Lower leg skin (tissue), 4 donors: ENCODE measurements around the gene SLC6A13. TPM values are rescaled to one million over a fixed set of nuclear protein-coding genes. Genes with fewer than 3 reads are reported as not detected.

Source experiments
- DNase-seq, 2 donors: peaks; one replicate each; pipeline ENCODE4 v3.0.0-alpha.2; 2019; ENCODE audit warnings: low spot score in 2 of 2
- H3K4me3 ChIP-seq: fragments of 200-600 bp; sonication (generic); 2 replicates; pipeline ENCODE4 v1.5.1; 2017; ENCODE audit warnings: mild to moderate bottlenecking, low read depth; ENCODE audit not compliant: poor library complexity, severe bottlenecking
- CTCF ChIP-seq, 3 donors: fragments of 450-650 bp; IDR thresholded peaks; one replicate each; pipeline ENCODE4 v1.5.1; 2016; ENCODE audit warnings: antibody characterized with exemption in 3 of 3, mild to moderate bottlenecking in 3 of 3, moderate library complexity in 2 of 3
- POLR2A ChIP-seq, 2 donors: fragments of 450-650 bp; IDR thresholded peaks; one replicate each; pipeline ENCODE4 v1.6.1; 2016 to 2017; ENCODE audit warnings: antibody characterized with exemption in 2 of 2, mild to moderate bottlenecking in 1 of 2, moderate library complexity in 1 of 2
- WGBS, 2 donors: methylation state at CpG; one replicate each; pipeline ENCODE4 v1.1.5; 2018; 5-methylcytosine and 5-hydroxymethylcytosine counted together
- intact Hi-C: fragments of 100-400 bp; cut with DNase I; formaldehyde crosslinking; loops from one replicate; pipeline ENCODE4 v1.15.0; 2023; ENCODE audit warnings: low total_unique reads
- total RNA-seq, 4 donors: library from RNA; depleted of rRNA; stranded (reverse); fragments of >200 nt; gene quantifications; one replicate each; pipeline ENCODE4 v1.1.0, GENCODE V29; 2016

Gene SLC6A13
- total RNA-seq, 4 donors from 2014 or later = not detected

GRCh38 chr12:179885-180284, 82.8 kb downstream of the SLC6A13 start:
- intact Hi-C loops = no loop called here

GRCh38 chr12:179131-179884, 83.3 kb downstream of the SLC6A13 start:
- WGBS, 2 donors = 65% methylated on average over 10 to 11 of the region's 11 CpGs
- intact Hi-C loops = no loop called here
- no peak for TF ChIP-seq CTCF (IDR thresholded peaks at IDR 0.05)
- no peak for TF ChIP-seq POLR2A (IDR thresholded peaks at IDR 0.05)
- DNase-seq = no peak
- no peak overlapping the region for H3K4me3 ChIP-seq

More at GRCh38 chr12:179885-180284, 82.8 kb downstream of the SLC6A13 start:
- TF ChIP-seq CTCF (IDR thresholded peaks at IDR 0.05) = no peak
- TF ChIP-seq POLR2A (IDR thresholded peaks at IDR 0.05) = no peak
- no peak overlapping the region for H3K4me3 ChIP-seq
- DNase-seq = no peak
- 82 to 84% methylated on average over 5 of the region's 5 CpGs for WGBS, 2 donors

- WGBS, 2 donors = 63 to 76% methylated on average over 3 of the region's 3 CpGs
- TF ChIP-seq POLR2A (IDR thresholded peaks at IDR 0.05) (no peak), CTCF (IDR thresholded peaks at IDR 0.05) (no peak)
- no peak overlapping the region for H3K4me3 ChIP-seq
- intact Hi-C loops = no loop called here
- DNase-seq = no peak
Measured at GRCh38 chr12:178829-179109, 83.9 kb downstream of the SLC6A13 start.

GRCh38 chr12:177980-178828, 84.4 kb downstream of the SLC6A13 start:
- H3K4me3 ChIP-seq = no peak overlapping the region
- no peak for TF ChIP-seq POLR2A (IDR thresholded peaks at IDR 0.05)
- TF ChIP-seq CTCF (IDR thresholded peaks at IDR 0.05) = no peak
- DNase-seq = no peak
- intact Hi-C loops = no loop called here
- 83 to 87% methylated on average over 20 of the region's 20 CpGs for WGBS, 2 donors

GRCh38 chr12:177336-177979, 85.2 kb downstream of the SLC6A13 start:
- 65 to 71% methylated on average over 9 to 11 of the region's 11 CpGs for WGBS, 2 donors
- intact Hi-C loops = no loop called here

More at GRCh38 chr12:177336-177979, 85.2 kb downstream of the SLC6A13 start:
- DNase-seq = no peak
- no peak for TF ChIP-seq POLR2A (IDR thresholded peaks at IDR 0.05)
- H3K4me3 ChIP-seq = no peak overlapping the region
